Endodermal cell (in vitro differentiated cells): ENCODE data around the gene COL9A3. TPM values are rescaled to one million over a fixed set of nuclear protein-coding genes. Genes with fewer than 3 reads are reported as not detected.

Experiments
- DNase-seq: peaks from one replicate; pipeline ENCODE4 v3.0.0-alpha.2; 2017
- H3K27ac ChIP-seq: 2 replicates; pipeline ENCODE4 v1.5.1; 2013; ENCODE audit warnings: mild to moderate bottlenecking, low read depth, low read length, moderate library complexity
- H3K27me3 ChIP-seq: 2 replicates; pipeline ENCODE4 v1.6.1; 2013; ENCODE audit warnings: mild to moderate bottlenecking, low read length, moderate library complexity; ENCODE audit not compliant: insufficient read depth, control insufficient read depth, poor library complexity, severe bottlenecking
- H3K36me3 ChIP-seq: 2 replicates; pipeline ENCODE4 v1.7.0; 2013; ENCODE audit warnings: mild to moderate bottlenecking, low read length, moderate library complexity; ENCODE audit not compliant: control insufficient read depth, insufficient read depth
- H3K4me1 ChIP-seq: one replicate; pipeline ENCODE4 v1.7.0; 2013; ENCODE audit warnings: low read length; ENCODE audit not compliant: control insufficient read depth, insufficient read depth
- H3K4me3 ChIP-seq: 2 replicates; pipeline ENCODE4 v1.5.1; 2013; ENCODE audit warnings: mild to moderate bottlenecking, low read length, moderate library complexity
- H3K9ac ChIP-seq: 2 replicates; pipeline ENCODE4 v1.6.1; 2013; ENCODE audit warnings: mild to moderate bottlenecking, low read length, moderate library complexity; ENCODE audit not compliant: poor library complexity, severe bottlenecking; ENCODE audit errors: extremely low read depth
- H3K9me3 ChIP-seq: 2 replicates; pipeline ENCODE4 v1.6.1; 2013; ENCODE audit warnings: mild to moderate bottlenecking, low read length, moderate library complexity; ENCODE audit not compliant: control insufficient read depth
- H3K27ac Mint-ChIP-seq: 2 replicates; pipeline ENCODE4 v1.8.0; 2020; ENCODE audit warnings: mixed read lengths
- H3K27me3 Mint-ChIP-seq: 2 replicates; pipeline ENCODE4 v1.8.0; 2021; ENCODE audit warnings: mild to moderate bottlenecking, mixed read lengths; ENCODE audit not compliant: insufficient read depth
- H3K36me3 Mint-ChIP-seq: 2 replicates; pipeline ENCODE4 v1.8.0; 2020; ENCODE audit warnings: low read depth, mixed read lengths
- H3K4me1 Mint-ChIP-seq: 2 replicates; pipeline ENCODE4 v1.8.0; 2020; ENCODE audit warnings: mixed read lengths
- H3K4me3 Mint-ChIP-seq: 2 replicates; pipeline ENCODE4 v1.8.0; 2020; ENCODE audit warnings: mild to moderate bottlenecking, moderate library complexity, mixed read lengths
- H3K9me3 Mint-ChIP-seq: 2 replicates; pipeline ENCODE4 v1.8.0; 2020; ENCODE audit warnings: mild to moderate bottlenecking, mixed read lengths
- WGBS, 2 experiments: methylation state at CpG; one replicate each; pipeline versions ENCODE4 v1.1.5 to v1.1.7; 2013; ENCODE audit warnings: missing lambda C conversion rate in 2 of 2, mixed read lengths in 1 of 2; ENCODE audit not compliant: insufficient coverage in 1 of 2, insufficient read length in 1 of 2; 5-methylcytosine and 5-hydroxymethylcytosine counted together
- total RNA-seq, 2 donors: library from RNA; stranded (reverse); fragmentation: NEBNext Ultra II Directional in 1 of 2; extraction: Animal tissue kit (Norgen Biotek cat#: 25700) in 1 of 2; gene quantifications; 2 replicates in 1 of 2; 3 replicates in 1 of 2; pipeline ENCODE4 v1.2.1, GENCODE V29; 2021
- TF ChIP-seq, protein P1 (sequence below): fragments of 200-600 bp; sonication (generic); conservative IDR thresholded peaks from 2 replicates; pipeline ENCODE4 v1.5.0; 2021; ENCODE audit warnings: antibody characterized with exemption, mild to moderate bottlenecking

COL9A3 gene
- total RNA-seq, 2 donors from 2014 or later = 48.9 to 133 TPM

DNA sequence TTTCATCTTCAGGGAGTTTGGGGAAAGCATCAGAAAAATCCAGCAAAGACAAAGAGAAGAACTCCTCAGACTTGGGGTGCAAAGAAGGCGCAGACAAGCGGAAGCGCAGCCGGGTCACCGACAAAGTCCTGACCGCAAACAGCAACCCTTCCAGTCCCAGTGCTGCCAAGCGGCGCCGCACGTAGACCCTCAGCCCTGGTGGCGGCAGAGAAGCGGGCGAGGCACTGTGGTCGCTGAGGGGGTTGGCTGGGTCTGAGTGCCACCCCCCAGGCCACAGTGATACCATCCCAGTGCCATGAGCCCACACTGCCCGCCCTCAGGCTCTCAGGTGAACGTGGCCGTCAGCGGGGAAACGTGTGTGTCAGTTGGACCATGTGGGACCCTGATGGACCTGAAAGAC lies 17.4 kb upstream of the COL9A3 start:
- Mint-ChIP-seq H3K4me3 (no peak overlapping the region), H3K27me3 (peaks cover 19% of the 10 kb centered on the region)

DNA sequence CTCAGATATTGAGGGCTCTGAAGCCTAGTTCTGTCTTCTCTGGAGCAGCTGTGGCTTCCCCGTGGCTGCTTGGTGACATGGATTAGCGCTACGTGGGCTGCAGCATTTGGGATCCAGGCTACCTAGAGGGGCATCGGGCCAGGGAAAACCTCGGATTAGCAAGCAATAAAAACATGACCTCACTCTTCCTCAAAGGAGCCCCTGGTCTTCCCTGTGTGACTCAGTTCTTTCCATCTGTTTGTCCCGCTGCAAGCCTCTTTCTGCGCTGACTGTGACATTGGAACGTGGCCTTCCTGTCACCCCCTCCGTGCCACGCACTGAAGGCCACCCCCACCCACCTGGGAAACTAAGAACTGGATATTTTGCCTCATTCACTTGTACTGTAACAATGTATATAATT lies 17.0 kb upstream of the COL9A3 start:
- H3K4me1 Mint-ChIP-seq = no peaks in the 10 kb centered on the region
- no peak overlapping the region for H3K9ac ChIP-seq
- H3K4me3 ChIP-seq = no peak overlapping the region
- H3K4me1 ChIP-seq = peaks cover 4% of the 10 kb centered on the region
- TF ChIP-seq, protein P1, sequence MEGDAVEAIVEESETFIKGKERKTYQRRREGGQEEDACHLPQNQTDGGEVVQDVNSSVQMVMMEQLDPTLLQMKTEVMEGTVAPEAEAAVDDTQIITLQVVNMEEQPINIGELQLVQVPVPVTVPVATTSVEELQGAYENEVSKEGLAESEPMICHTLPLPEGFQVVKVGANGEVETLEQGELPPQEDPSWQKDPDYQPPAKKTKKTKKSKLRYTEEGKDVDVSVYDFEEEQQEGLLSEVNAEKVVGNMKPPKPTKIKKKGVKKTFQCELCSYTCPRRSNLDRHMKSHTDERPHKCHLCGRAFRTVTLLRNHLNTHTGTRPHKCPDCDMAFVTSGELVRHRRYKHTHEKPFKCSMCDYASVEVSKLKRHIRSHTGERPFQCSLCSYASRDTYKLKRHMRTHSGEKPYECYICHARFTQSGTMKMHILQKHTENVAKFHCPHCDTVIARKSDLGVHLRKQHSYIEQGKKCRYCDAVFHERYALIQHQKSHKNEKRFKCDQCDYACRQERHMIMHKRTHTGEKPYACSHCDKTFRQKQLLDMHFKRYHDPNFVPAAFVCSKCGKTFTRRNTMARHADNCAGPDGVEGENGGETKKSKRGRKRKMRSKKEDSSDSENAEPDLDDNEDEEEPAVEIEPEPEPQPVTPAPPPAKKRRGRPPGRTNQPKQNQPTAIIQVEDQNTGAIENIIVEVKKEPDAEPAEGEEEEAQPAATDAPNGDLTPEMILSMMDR = no peak
- H3K27me3 Mint-ChIP-seq = peaks cover 16% of the 10 kb centered on the region
- H3K36me3 Mint-ChIP-seq = peaks cover 26% of the 10 kb centered on the region
- H3K9me3 ChIP-seq = no peaks in the 10 kb centered on the region
- H3K4me3 Mint-ChIP-seq = no peak overlapping the region
- H3K27ac Mint-ChIP-seq = no peak overlapping the region
- no peak for DNase-seq
- H3K9me3 Mint-ChIP-seq = no peaks in the 10 kb centered on the region
- WGBS, 2 experiments = 90 to 95% methylated on average over 3 to 9 of the region's 10 CpGs
- peaks cover 12% of the 10 kb centered on the region for H3K27me3 ChIP-seq
- peaks cover 27% of the 10 kb centered on the region for H3K36me3 ChIP-seq
- no peak overlapping the region for H3K27ac ChIP-seq

More for the DNA sequence above, 17.4 kb upstream of the COL9A3 start:
- Histone ChIP-seq H3K27me3 (peaks cover 16% of the 10 kb centered on the region), H3K36me3 (peaks cover 27% of the 10 kb centered on the region), H3K9ac (no peak overlapping the region), H3K9me3 (no peaks in the 10 kb centered on the region), H3K4me1 (peaks cover 4% of the 10 kb centered on the region), H3K27ac (no peak overlapping the region), H3K4me3 (no peak overlapping the region)
- H3K4me1 Mint-ChIP-seq = no peaks in the 10 kb centered on the region
- H3K36me3 Mint-ChIP-seq = peaks cover 26% of the 10 kb centered on the region
- H3K9me3 Mint-ChIP-seq = no peaks in the 10 kb centered on the region
- 96 to 100% methylated on average over 11 to 19 of the region's 19 CpGs for WGBS, 2 experiments
- TF ChIP-seq, protein P1 = no peak
- no peak for DNase-seq
- no peak overlapping the region for H3K27ac Mint-ChIP-seq

DNA sequence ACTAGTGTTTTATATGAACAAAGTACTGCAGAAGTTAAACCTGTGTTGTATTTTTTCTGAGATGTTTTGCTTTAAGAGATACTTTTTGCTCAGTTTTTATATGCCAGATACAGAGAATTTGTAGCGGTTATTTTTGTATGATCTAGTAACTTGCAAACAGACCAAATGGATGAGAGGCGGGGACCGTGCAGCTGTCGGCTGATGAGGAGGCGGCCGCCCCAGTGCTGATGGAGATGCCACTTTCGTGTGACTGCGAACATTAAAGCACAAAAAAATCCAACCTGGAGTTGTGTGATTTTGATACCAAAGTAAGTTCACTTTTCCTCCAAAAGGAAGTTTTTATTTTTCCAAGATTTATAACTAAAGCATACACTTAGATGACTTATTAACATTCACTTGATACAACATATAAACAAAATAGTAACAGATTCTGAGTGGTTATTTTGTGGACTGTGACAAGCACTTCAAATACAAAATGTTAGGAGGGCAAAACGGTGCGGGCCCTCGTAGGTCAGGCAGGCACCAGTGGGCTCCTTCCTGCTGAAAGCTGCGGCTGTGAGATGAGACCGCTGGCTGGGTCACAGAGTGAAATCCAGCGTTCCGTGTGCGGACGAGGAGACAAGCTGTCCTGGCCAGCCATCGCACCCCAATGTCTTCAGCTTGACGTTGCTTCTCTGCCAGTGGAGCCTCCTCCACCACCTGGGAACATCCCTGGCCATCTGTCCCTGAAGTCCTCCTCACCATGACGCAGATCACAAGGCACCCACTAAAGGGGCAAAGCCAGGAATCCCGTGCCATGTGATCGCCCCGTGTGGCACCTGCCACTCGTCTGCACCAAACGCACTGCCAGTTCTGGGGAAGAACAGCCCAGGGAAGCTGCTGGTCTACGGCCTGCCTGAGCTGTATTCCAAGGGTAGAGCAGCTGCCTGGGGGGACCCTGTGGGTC lies 16.3 kb upstream of the COL9A3 start:
- 91 to 92% methylated on average over 24 to 26 of the region's 26 CpGs for WGBS, 2 experiments
- H3K4me3 Mint-ChIP-seq = no peak overlapping the region
- TF ChIP-seq, protein P1 = no peak
- Histone ChIP-seq H3K4me1 (peaks cover 4% of the 10 kb centered on the region), H3K4me3 (no peak overlapping the region), H3K27me3 (peaks cover 5% of the 10 kb centered on the region), H3K9ac (no peak overlapping the region), H3K27ac (no peak overlapping the region), H3K9me3 (no peaks in the 10 kb centered on the region), H3K36me3 (peaks cover 27% of the 10 kb centered on the region)
- H3K4me1 Mint-ChIP-seq = no peaks in the 10 kb centered on the region
- no peak overlapping the region for H3K27ac Mint-ChIP-seq
- no peaks in the 10 kb centered on the region for H3K9me3 Mint-ChIP-seq
- peaks cover 9% of the 10 kb centered on the region for H3K27me3 Mint-ChIP-seq
- no peak for DNase-seq
- H3K36me3 Mint-ChIP-seq = peaks cover 26% of the 10 kb centered on the region
